GM12878 (cell line): ENCODE results near the gene PARP16. TPM values are rescaled to one million over a fixed set of nuclear protein-coding genes. Genes with fewer than 3 reads are reported as not detected.

ENCODE experiments used
- ATAC-seq: fragments of 200-7000 bp; cut with Tn5 transposase; 3 replicates; pipeline ENCODE4 v1.9.1; 2020; ENCODE audit warnings: mild to moderate bottlenecking, moderate library complexity
- BruUV-seq: library from RNA; stranded (reverse); fragments of 400-500 nt; replicated peaks from 2 replicates; lab custom pipeline; 2021; lab: Mats Ljungman, UMichigan
- CTCF ChIA-PET: fragments of 300-600 bp; sonication (Branson Sonifier 250); formaldehyde crosslinking; extraction: SDS; loops from one replicate; lab custom pipeline; 2021; ENCODE audit warnings: inconsistent platforms; lab: Yijun Ruan, JAX
- POLR2A ChIA-PET: fragments of 350-600 bp; formaldehyde crosslinking; extraction: SDS; loops from one replicate; lab custom pipeline; 2021; ENCODE audit warnings: inconsistent platforms; lab: Charles Lee
- RAD21 ChIA-PET: fragments of 300-600 bp; sonication (Branson Sonifier 250); formaldehyde crosslinking; loops from one replicate; lab custom pipeline; 2023; ENCODE audit warnings: antibody characterized with exemption; ENCODE audit not compliant: unreplicated experiment; lab: Charles Lee
- SMC1A ChIA-PET: fragments of 300-600 bp; sonication (Branson Sonifier 250); formaldehyde crosslinking; loops from one replicate; lab custom pipeline; 2023; ENCODE audit not compliant: unreplicated experiment, uncharacterized antibody; lab: Charles Lee
- DNase-seq: peaks from one replicate; pipeline ENCODE4 v3.0.0-alpha.2; 2011; ENCODE audit warnings: low read depth, low spot score
- FAIRE-seq: peaks from 3 replicates; lab custom pipeline; 2011; peaks lifted over from hg19 to GRCh38; lab: Jason Lieb, UNC
- H2AFZ ChIP-seq: 2 replicates; pipeline ENCODE4 v1.6.0; 2011; ENCODE audit warnings: low read depth, low read length, control low read depth; ENCODE audit not compliant: control insufficient read depth
- H3K27ac ChIP-seq: 2 replicates; pipeline ENCODE4 v1.5.1; 2011; ENCODE audit warnings: control low read depth; ENCODE audit not compliant: control insufficient read depth, insufficient read depth
- H3K27me3 ChIP-seq, 2 experiments: replicated peaks in 1 of 2; 2 replicates each; pipeline versions ENCODE4 v1.6.0 to v1.6.1; 2011; ENCODE audit warnings: low read length in 1 of 2; ENCODE audit not compliant: control insufficient read depth in 2 of 2, insufficient read depth in 2 of 2
- H3K36me3 ChIP-seq, 2 experiments: 2 replicates each; pipeline ENCODE4 v1.5.1; 2011; ENCODE audit warnings: low read length in 1 of 2; ENCODE audit not compliant: control insufficient read depth in 2 of 2, insufficient read depth in 2 of 2
- H3K4me1 ChIP-seq: 2 replicates; pipeline ENCODE4 v1.6.1; 2011; ENCODE audit warnings: mild to moderate bottlenecking, low read length, moderate library complexity, mixed read lengths; ENCODE audit not compliant: control insufficient read depth, insufficient read depth
- H3K4me2 ChIP-seq: 2 replicates; pipeline ENCODE4 v1.6.0; 2011; ENCODE audit warnings: control low read depth; ENCODE audit not compliant: control insufficient read depth, insufficient read depth
- H3K4me3 ChIP-seq: fragments of 200-600 bp; sonication (generic); 2 replicates; pipeline ENCODE4 v1.5.1; 2016
- H3K79me2 ChIP-seq: 2 replicates; pipeline ENCODE4 v1.6.0; 2011; ENCODE audit warnings: low read length; ENCODE audit not compliant: control insufficient read depth, insufficient read depth
- H3K9ac ChIP-seq: 2 replicates; pipeline ENCODE4 v1.8.0; 2011; ENCODE audit warnings: low read length, control low read depth, mixed read lengths; ENCODE audit not compliant: control insufficient read depth, insufficient read depth
- H3K9me3 ChIP-seq: replicated peaks from 3 replicates; pipeline ENCODE4 v1.5.1; 2011; ENCODE audit warnings: mild to moderate bottlenecking, low read length; ENCODE audit not compliant: control insufficient read depth, insufficient read depth
- H4K20me1 ChIP-seq: 2 replicates; pipeline ENCODE4 v1.6.0; 2011; ENCODE audit not compliant: control insufficient read depth, insufficient read depth
- ELK1 ChIP-seq: IDR thresholded peaks from 2 replicates; pipeline ENCODE4 v1.6.1; 2012; ENCODE audit warnings: low read depth, low read length, improper control_type of control experiment
- ESRRA ChIP-seq: IDR thresholded peaks from 2 replicates; pipeline ENCODE4 v1.6.1; 2012; ENCODE audit warnings: mild to moderate bottlenecking, low read length, improper control_type of control experiment
- NBN ChIP-seq: fragments of 450-650 bp; IDR thresholded peaks from 2 replicates; pipeline ENCODE4 v1.6.1; 2016
- POLR2AphosphoS2 ChIP-seq: IDR thresholded peaks from 2 replicates; pipeline ENCODE4 v1.6.1; 2011; ENCODE audit warnings: low read depth, mild to moderate bottlenecking, low read length, improper control_type of control experiment, moderate library complexity
- PRDM15 ChIP-seq: fragments of 450-650 bp; formaldehyde crosslinking; IDR thresholded peaks from 2 replicates; pipeline ENCODE4 v1.4.0; 2020; ENCODE audit warnings: mild to moderate bottlenecking, moderate library complexity
- SKIL ChIP-seq: fragments of 450-650 bp; IDR thresholded peaks from 2 replicates; pipeline ENCODE4 v1.6.1; 2017; ENCODE audit warnings: mild to moderate bottlenecking, low read depth, inconsistent platforms; ENCODE audit not compliant: poor library complexity, severe bottlenecking
- STAT3 ChIP-seq: IDR thresholded peaks from 2 replicates; pipeline ENCODE4 v1.6.1; 2011; ENCODE audit warnings: low read depth, low read length, improper control_type of control experiment
- SUPT20H ChIP-seq: IDR thresholded peaks from 2 replicates; pipeline ENCODE4 v1.6.1; 2011; ENCODE audit warnings: low read depth, mild to moderate bottlenecking, low read length, moderate library complexity, borderline replicate concordance; ENCODE audit not compliant: control insufficient read depth
- ZBTB33 ChIP-seq: fragments of 450-650 bp; IDR thresholded peaks from 2 replicates; pipeline ENCODE4 v1.6.1; 2017; ENCODE audit warnings: mild to moderate bottlenecking
- ZBTB40 ChIP-seq: fragments of 450-650 bp; IDR thresholded peaks from 2 replicates; pipeline ENCODE4 v1.6.1; 2016; ENCODE audit warnings: mild to moderate bottlenecking, moderate library complexity, borderline replicate concordance
- ZSCAN29 ChIP-seq: fragments of 450-650 bp; IDR thresholded peaks from 2 replicates; pipeline ENCODE4 v1.6.1; 2017; ENCODE audit warnings: mild to moderate bottlenecking, moderate library complexity
- WGBS: methylation state at CpG from one replicate; pipeline ENCODE4 v1.1.6; 2016; ENCODE audit warnings: low lambda C conversion rate; ENCODE audit not compliant: insufficient replicate concordance, insufficient coverage; ENCODE audit errors: missing lambda C conversion rate; 5-methylcytosine and 5-hydroxymethylcytosine counted together
- in situ Hi-C: fragments of 300-500 bp; cut with MboI; formaldehyde crosslinking; loops from 9 replicates; pipeline ENCODE4 v1.14.3; 2018; ENCODE audit warnings: mixed read lengths
- intact Hi-C: fragments of 100-400 bp; cut with micrococcal nuclease; formaldehyde crosslinking; loops from one replicate; pipeline ENCODE4 v1.14.2; 2022; ENCODE audit not compliant: unreplicated experiment
- polyA plus RNA-seq, 11 experiments: library from polyadenylated mRNA; depleted of rRNA in 4 of 11; unstranded in 6 of 11; stranded (reverse) in 5 of 11; fragments of >200 nt; fragmentation: Nextera tagmentation in 4 of 11; fragmentation: Illumina TruSeq in 1 of 11; extraction: Ambion mirVana in 4 of 11; extraction: Trizol in 1 of 11; gene quantifications; 1 replicate in 1 of 11; 2 replicates in 10 of 11; pipeline versions ENCODE4 v1.2.1 to v1.2.3, GENCODE V29; 2011 to 2016; ENCODE audit warnings: inconsistent platforms in 2 of 11, missing spikeins in 2 of 11, low read depth in 1 of 11
- total RNA-seq, 4 experiments: library from RNA; depleted of rRNA in 3 of 4; stranded (reverse); fragments of >200 nt in 3 of 4; fragmentation: Illumina TruSeq in 1 of 4; extraction: Trizol in 1 of 4; gene quantifications; 2 replicates each; pipeline versions ENCODE4 v1.2.1 to v1.2.3, GENCODE V29; 2013 to 2021

The PARP16 gene
- total and polyA plus RNA-seq, 10 of the 15 experiments (the other 5 are each of a cell fraction or from before 2014, with no cell fraction given), result 4.9 to 15.7 (median 9.9) TPM

GRCh38 chr15:65333856-65334255 lies 47.2 kb upstream of the PARP16 start:
- Histone ChIP-seq H3K4me2 (no peak overlapping the region), H3K4me1 (peaks cover 6% of the 10 kb centered on the region), H3K27ac (no peak overlapping the region), H3K9ac (no peak overlapping the region), H4K20me1 (no peaks in the 10 kb centered on the region), H3K4me3 (no peak overlapping the region), H3K36me3 (no peaks in the 10 kb centered on the region), H3K79me2 (no peaks in the 10 kb centered on the region), H3K27me3 (no peaks in the 10 kb centered on the region), H3K9me3 (no peaks in the 10 kb centered on the region), H2AFZ (no peak overlapping the region)
- FAIRE-seq (no peak), ATAC-seq (no peak), DNase-seq (no peak)
- SMC1A ChIA-PET, result no interaction called here
- BruUV-seq, result no TSS peak
- CTCF ChIA-PET, result interaction anchor here (1.3 kb wide), 1 partner anchor 52 kb away, joined by 3 read pairs; no protein-coding TSS in a partner anchor
- POLR2A ChIA-PET, result no interaction called here
- RAD21 ChIA-PET, result interaction anchor here (0.5 kb wide), 1 partner anchor 40 kb away, joined by 4 read pairs; no protein-coding TSS in a partner anchor
- 27% methylated on average over 5 of the region's 5 CpGs for WGBS
- in situ Hi-C loops (no loop called here), intact Hi-C loops (no loop called here)
- TF ChIP-seq ESRRA (no peak), SKIL (no peak), STAT3 (no peak), ZBTB33 (no peak), NBN (no peak), SUPT20H (no peak), ELK1 (no peak), PRDM15 (CRISPR knock-in tag) (no peak), ZSCAN29 (no peak), POLR2AphosphoS2 (no peak), ZBTB40 (no peak)
